ENCODE results near the gene BAG3. TPM values are rescaled to one million over a fixed set of nuclear protein-coding genes. Genes with fewer than 3 reads are reported as not detected.
"Not testable (repeated sequence)": the region's sequence is repeated elsewhere in the genome, so short reads cannot be mapped to it uniquely, and the experiment has no call there.

Gene BAG3
- total RNA-seq, 2 experiments from 2014 or later: 20.9 to 24.3 TPM

DNA sequence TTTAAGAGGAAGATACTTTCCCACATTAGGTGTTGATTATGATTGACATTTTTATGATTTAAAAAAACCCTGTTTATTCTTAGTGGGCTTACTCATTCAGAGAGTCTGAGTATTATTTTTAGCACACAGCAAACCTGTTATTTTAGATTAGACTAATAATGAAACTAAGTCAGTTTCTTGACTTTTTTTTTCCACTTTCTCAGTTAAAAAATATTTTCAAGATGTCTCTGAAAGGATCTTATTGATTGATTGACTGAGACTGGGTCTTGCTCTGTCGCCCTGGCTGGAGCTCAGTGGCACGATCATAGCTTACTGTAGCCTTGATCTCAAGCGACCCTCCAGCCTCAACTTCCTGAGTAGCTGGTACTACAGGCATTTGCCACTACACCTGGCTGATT is 54.3 kb downstream of the BAG3 start:
- Mint-ChIP-seq H3K36me3 (ENCODE audit: low read depth) (peaks cover 39% of the 10 kb centered on the region), H3K9me3 (peaks cover 56% of the 10 kb centered on the region), H3K4me3 (no peak overlapping the region), H3K27ac (peak overlapping the region; percentile 96), H3K4me1 (ENCODE audit: low read depth) (peaks cover 81% of the 10 kb centered on the region), H3K27me3 (ENCODE audit: low read depth) (no peaks in the 10 kb centered on the region)
- CTCF ChIA-PET: interaction anchor here (0.7 to 2.2 kb wide), 7 partner anchors 16 to 460 kb away, joined by 3 to 8 read pairs (median 3); no protein-coding TSS in a partner anchor
- intact Hi-C loops (cut with micrococcal nuclease): loop anchor here (1.0 to 10.0 kb wide), 5 partner anchors 19 to 1361 kb away; partner anchors contain the start of gene FAM204A
- no peak for DNase-seq

DNA sequence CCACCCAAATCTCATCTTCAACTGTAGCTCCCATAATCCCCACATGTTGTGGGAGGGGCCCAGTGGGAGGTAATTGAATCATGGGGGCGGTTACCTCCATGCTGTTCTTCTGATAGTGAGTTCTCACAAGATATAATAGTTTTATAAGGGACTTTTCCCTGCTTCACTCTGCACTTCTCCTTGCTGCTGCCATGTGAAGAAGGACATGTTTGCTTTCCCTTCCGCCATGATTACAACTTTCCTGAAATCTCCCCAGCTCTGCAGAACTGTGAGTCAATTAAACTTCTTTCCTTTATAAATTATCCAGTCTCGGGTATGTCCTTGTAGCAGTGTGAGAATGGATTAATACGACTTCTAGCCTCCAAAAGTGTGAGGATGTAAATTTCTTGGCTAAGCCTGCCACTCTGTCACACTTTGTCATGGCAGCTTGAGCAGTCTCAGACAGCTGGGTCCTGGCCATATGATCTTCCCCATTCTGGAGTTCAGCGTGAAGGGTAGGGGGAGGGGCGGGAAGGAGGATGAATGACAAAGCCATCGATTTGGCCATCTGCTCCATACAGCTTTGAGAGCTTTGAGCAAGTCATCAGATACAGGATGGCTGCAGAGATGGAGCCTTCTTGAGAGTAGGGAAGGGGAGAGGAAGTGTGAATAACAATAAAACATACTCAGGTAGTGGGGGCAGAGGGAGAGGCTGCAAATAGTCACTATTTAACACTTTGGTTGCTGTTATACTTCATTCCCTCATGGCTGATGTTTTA is 55.5 kb downstream of the BAG3 start:
- Mint-ChIP-seq H3K4me3 (no peak overlapping the region), H3K9me3 (peaks cover 66% of the 10 kb centered on the region), H3K27me3 (ENCODE audit: low read depth) (no peaks in the 10 kb centered on the region), H3K4me1 (ENCODE audit: low read depth) (peaks cover 73% of the 10 kb centered on the region), H3K27ac (peak overlapping the region; percentile 96), H3K36me3 (ENCODE audit: low read depth) (peaks cover 45% of the 10 kb centered on the region)
- intact Hi-C loops (cut with micrococcal nuclease): loop anchor here (1.0 to 10.0 kb wide), 2 partner anchors 400 to 1362 kb away; partner anchors contain the start of gene FAM204A
- no peak for DNase-seq
- CTCF ChIA-PET: interaction anchor here (0.8 to 3.2 kb wide), 3 partner anchors 20 to 29 kb away, joined by 3 to 10 read pairs (median 5); no protein-coding TSS in a partner anchor

GRCh38 chr10:119707331-119707730 is 56.2 kb downstream of the BAG3 start:
- peaks cover 67% of the 10 kb centered on the region for H3K4me1 Mint-ChIP-seq (ENCODE audit: low read depth)
- CTCF ChIA-PET: interaction anchor here (0.6 to 3.2 kb wide), 3 partner anchors 21 to 585 kb away, joined by 3 to 10 read pairs (median 3); no protein-coding TSS in a partner anchor
- not testable (repeated sequence) for H3K4me3 Mint-ChIP-seq; H3K27me3 Mint-ChIP-seq (ENCODE audit: low read depth)
- intact Hi-C loops (cut with micrococcal nuclease): loop anchor here (1.0 to 10.0 kb wide), 2 partner anchors 401 to 1363 kb away; partner anchors contain the start of gene FAM204A
- H3K9me3 Mint-ChIP-seq: peaks cover 64% of the 10 kb centered on the region
- H3K36me3 Mint-ChIP-seq (ENCODE audit: low read depth): peaks cover 46% of the 10 kb centered on the region
- peak overlapping the region; percentile 96 for H3K27ac Mint-ChIP-seq
- DNase-seq: peak; percentile 70

DNA sequence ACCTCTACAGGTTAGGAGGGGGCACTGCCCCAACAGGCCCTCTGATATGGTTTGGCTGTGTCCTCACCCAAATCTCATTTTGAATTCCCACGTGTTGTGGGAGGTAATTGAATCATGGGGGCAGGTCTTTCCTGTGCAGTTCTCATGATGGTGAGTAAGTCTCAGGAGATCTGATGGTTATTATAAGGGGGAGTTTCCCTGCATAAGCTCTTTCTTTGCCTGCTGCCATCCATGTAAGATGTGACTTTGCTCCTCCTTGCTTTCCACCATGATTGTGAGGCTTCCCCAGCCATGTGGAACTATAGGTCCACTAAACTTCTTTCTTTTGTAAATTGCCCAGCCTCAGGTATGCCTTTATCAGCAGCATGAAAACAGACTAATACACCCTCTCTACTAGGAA is 59.8 kb downstream of the BAG3 start:
- H3K36me3 Mint-ChIP-seq (ENCODE audit: low read depth): peaks cover 36% of the 10 kb centered on the region
- CTCF ChIA-PET: interaction anchor here (0.8 kb wide), 1 partner anchor 8 kb away, joined by 3 read pairs; no protein-coding TSS in a partner anchor
- H3K4me1 Mint-ChIP-seq (ENCODE audit: low read depth): peaks cover 43% of the 10 kb centered on the region
- H3K27me3 Mint-ChIP-seq (ENCODE audit: low read depth); H3K4me3 Mint-ChIP-seq; intact Hi-C loops (cut with micrococcal nuclease); DNase-seq; H3K27ac Mint-ChIP-seq: not testable (repeated sequence)
- peaks cover 48% of the 10 kb centered on the region for H3K9me3 Mint-ChIP-seq

GRCh38 chr10:119713744-119714483 is 62.7 kb downstream of the BAG3 start:
- Mint-ChIP-seq H3K9me3 (peaks cover 23% of the 10 kb centered on the region), H3K4me1 (ENCODE audit: low read depth) (peaks cover 18% of the 10 kb centered on the region), H3K27ac (no peak overlapping the region), H3K4me3 (no peak overlapping the region), H3K27me3 (ENCODE audit: low read depth) (no peaks in the 10 kb centered on the region), H3K36me3 (ENCODE audit: low read depth) (peaks cover 16% of the 10 kb centered on the region)
- intact Hi-C loops (cut with micrococcal nuclease): no loop called here
- no peak for DNase-seq
- CTCF ChIA-PET: interaction anchor here (0.7 to 1.4 kb wide), 5 partner anchors 11 to 632 kb away, joined by 3 to 7 read pairs (median 3); partner anchors contain the start of gene INPP5F

GRCh38 chr10:119714484-119714816 is 63.3 kb downstream of the BAG3 start:
- H3K27ac Mint-ChIP-seq: no peak overlapping the region
- CTCF ChIA-PET: interaction anchor here (0.6 to 1.4 kb wide), 5 partner anchors 11 to 145 kb away, joined by 3 to 7 read pairs (median 3); partner anchors contain the start of gene INPP5F
- peaks cover 18% of the 10 kb centered on the region for H3K9me3 Mint-ChIP-seq
- no peak overlapping the region for H3K4me3 Mint-ChIP-seq
- H3K27me3 Mint-ChIP-seq (ENCODE audit: low read depth): no peaks in the 10 kb centered on the region
- DNase-seq: no peak
- intact Hi-C loops (cut with micrococcal nuclease): no loop called here
- peaks cover 12% of the 10 kb centered on the region for H3K36me3 Mint-ChIP-seq (ENCODE audit: low read depth)
- H3K4me1 Mint-ChIP-seq (ENCODE audit: low read depth): peaks cover 12% of the 10 kb centered on the region

DNA sequence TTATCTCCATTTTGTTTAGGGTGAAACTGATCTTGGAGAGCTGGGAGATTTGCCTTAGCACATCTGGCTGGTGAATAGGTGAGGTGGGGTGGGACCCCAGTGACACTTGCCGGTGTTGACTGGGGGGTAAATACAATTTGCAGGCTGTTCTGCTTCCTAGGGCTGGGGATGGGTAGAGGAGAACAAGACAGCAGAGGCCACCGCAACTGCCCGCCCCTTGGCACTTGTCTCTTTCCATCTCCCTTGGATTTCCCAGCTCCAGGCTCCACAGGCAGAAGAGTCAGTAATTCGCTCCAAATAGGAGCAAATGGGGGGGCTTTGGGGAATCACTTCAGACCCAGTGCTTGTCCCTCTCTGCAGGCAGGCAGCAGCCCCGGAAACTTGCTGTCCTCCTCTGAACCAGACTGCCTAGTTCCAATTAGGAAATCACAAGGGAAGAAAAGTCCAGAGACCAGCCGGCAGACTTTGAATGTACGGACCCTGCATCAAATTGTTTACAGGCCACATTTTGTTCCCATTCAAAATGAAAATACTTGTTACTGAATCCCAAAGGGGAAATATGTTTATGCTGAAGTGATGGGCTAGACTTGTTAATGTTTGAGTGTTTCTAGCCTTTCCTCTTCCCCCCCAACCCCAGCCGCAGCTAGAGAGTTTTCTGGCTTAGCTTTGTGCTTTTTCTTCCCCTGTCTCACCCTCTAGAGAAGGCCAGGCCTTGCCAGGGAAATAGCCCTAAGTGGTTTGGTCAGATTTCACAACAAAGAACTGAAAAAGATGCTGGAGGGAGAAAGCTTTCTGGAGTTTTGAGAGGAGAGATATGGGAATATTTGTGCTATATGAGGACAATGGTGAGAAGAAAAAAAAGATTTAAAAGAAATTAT is 64.7 kb downstream of the BAG3 start:
- Mint-ChIP-seq H3K4me1 (ENCODE audit: low read depth) (peaks cover 7% of the 10 kb centered on the region), H3K9me3 (peaks cover 8% of the 10 kb centered on the region), H3K36me3 (ENCODE audit: low read depth) (peaks cover 4% of the 10 kb centered on the region), H3K27ac (no peak overlapping the region), H3K27me3 (ENCODE audit: low read depth) (no peaks in the 10 kb centered on the region), H3K4me3 (no peak overlapping the region)
- intact Hi-C loops (cut with micrococcal nuclease): no loop called here
- CTCF ChIA-PET: interaction anchor here (0.9 kb wide), 1 partner anchor 33 kb away, joined by 5 read pairs; no protein-coding TSS in a partner anchor
- DNase-seq: no peak

DNA sequence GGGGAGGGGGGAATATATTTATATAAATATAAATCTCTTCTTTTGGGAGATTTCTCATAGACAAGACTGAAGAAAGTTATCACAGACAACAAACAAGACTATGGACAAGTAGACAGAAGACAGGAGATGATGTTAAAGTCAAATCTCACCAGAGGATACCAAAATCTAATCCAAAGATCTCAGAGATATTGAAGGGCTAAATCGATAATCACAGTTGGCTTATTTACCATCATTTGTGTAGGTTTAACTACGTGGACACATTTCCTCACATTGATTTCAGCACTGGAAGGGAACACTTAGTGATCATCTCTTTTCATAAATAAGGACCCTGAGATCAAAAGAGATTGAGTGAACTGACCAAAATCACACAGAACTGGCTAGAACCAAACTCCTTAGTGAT is 72.0 kb downstream of the BAG3 start:
- no peak for DNase-seq
- CTCF ChIA-PET: no interaction called here
- H3K27ac Mint-ChIP-seq: no peak overlapping the region
- no peak overlapping the region for H3K4me3 Mint-ChIP-seq
- H3K9me3 Mint-ChIP-seq: no peaks in the 10 kb centered on the region
- no peaks in the 10 kb centered on the region for H3K36me3 Mint-ChIP-seq (ENCODE audit: low read depth)
- peaks cover 27% of the 10 kb centered on the region for H3K4me1 Mint-ChIP-seq (ENCODE audit: low read depth)
- intact Hi-C loops (cut with micrococcal nuclease): loop anchor here (10.0 kb wide), 1 partner anchor 968 kb away; the partner anchor contains the start of gene CACUL1
- no peaks in the 10 kb centered on the region for H3K27me3 Mint-ChIP-seq (ENCODE audit: low read depth)

- Mint-ChIP-seq H3K36me3 (ENCODE audit: low read depth) (no peaks in the 10 kb centered on the region), H3K4me1 (ENCODE audit: low read depth) (peaks cover 32% of the 10 kb centered on the region), H3K27me3 (ENCODE audit: low read depth) (no peaks in the 10 kb centered on the region), H3K27ac (no peak overlapping the region), H3K4me3 (no peak overlapping the region), H3K9me3 (no peaks in the 10 kb centered on the region)
- intact Hi-C loops (cut with micrococcal nuclease): loop anchor here (10.0 kb wide), 1 partner anchor 969 kb away; the partner anchor contains the start of gene CACUL1
- no peak for DNase-seq
- CTCF ChIA-PET: no interaction called here
Measured at GRCh38 chr10:119723624-119724023, 72.4 kb downstream of the BAG3 start.

GRCh38 chr10:119724593-119725516 is 73.7 kb downstream of the BAG3 start:
- Mint-ChIP-seq H3K36me3 (ENCODE audit: low read depth) (no peaks in the 10 kb centered on the region), H3K4me3 (peak overlapping the region; percentile 68), H3K27ac (peak overlapping the region; percentile 55), H3K27me3 (ENCODE audit: low read depth) (no peaks in the 10 kb centered on the region), H3K4me1 (ENCODE audit: low read depth) (peaks cover 38% of the 10 kb centered on the region), H3K9me3 (no peaks in the 10 kb centered on the region)
- intact Hi-C loops (cut with micrococcal nuclease): loop anchor here (1.0 to 10.0 kb wide), 8 partner anchors 20 to 970 kb away; partner anchors contain the start of genes BAG3, CACUL1, MCMBP and RGS10
- no peak for DNase-seq
- CTCF ChIA-PET: interaction anchor here (0.6 to 2.0 kb wide), 9 partner anchors 11 to 194 kb away, joined by 3 to 12 read pairs (median 4); no protein-coding TSS in a partner anchor
